Neuronal stem cell (in vitro differentiated cells): Measurements from ENCODE around the gene KIAA1549.

Experiments used
- DNase-seq: peaks from one replicate; pipeline ENCODE4 v3.0.0-alpha.2; 2013; ENCODE audit warnings: low spot score
- H2AFZ ChIP-seq: one replicate; pipeline ENCODE4 v1.6.1; 2013; ENCODE audit warnings: mild to moderate bottlenecking, low read length, inconsistent platforms
- H2AK5ac ChIP-seq: 2 replicates; pipeline ENCODE4 v1.6.1; 2013; ENCODE audit warnings: low read depth, mild to moderate bottlenecking, inconsistent platforms, low read length, moderate library complexity, mixed read lengths
- H2BK120ac ChIP-seq: 2 replicates; pipeline ENCODE4 v1.6.1; 2013; ENCODE audit warnings: low read depth, mild to moderate bottlenecking, inconsistent platforms, low read length, moderate library complexity, mixed read lengths
- H2BK12ac ChIP-seq: one replicate; pipeline ENCODE4 v1.6.1; 2013; ENCODE audit warnings: low read length, inconsistent platforms
- H2BK15ac ChIP-seq: 2 replicates; pipeline ENCODE4 v1.6.1; 2013; ENCODE audit warnings: mild to moderate bottlenecking, low read length, inconsistent platforms, mixed read lengths
- H2BK5ac ChIP-seq: one replicate; pipeline ENCODE4 v1.6.1; 2013; ENCODE audit warnings: inconsistent platforms, mild to moderate bottlenecking, low read length, moderate library complexity
- H3K14ac ChIP-seq: one replicate; pipeline ENCODE4 v1.6.1; 2013; ENCODE audit warnings: low read length, inconsistent platforms
- H3K18ac ChIP-seq: 2 replicates; pipeline ENCODE4 v1.6.1; 2013; ENCODE audit warnings: low read length, inconsistent platforms
- H3K23ac ChIP-seq: 2 replicates; pipeline ENCODE4 v1.6.1; 2013; ENCODE audit warnings: low read depth, mild to moderate bottlenecking, mixed read lengths, low read length, inconsistent platforms; ENCODE audit not compliant: poor library complexity
- H3K27ac ChIP-seq: replicated peaks from 3 replicates; pipeline ENCODE4 v1.5.1; 2013; ENCODE audit warnings: low read length, inconsistent platforms
- H3K27me3 ChIP-seq, 3 experiments: 2 replicates each; pipeline ENCODE4 v1.6.1; 2013; ENCODE audit warnings: low read length in 3 of 3, mild to moderate bottlenecking in 2 of 3, inconsistent platforms in 1 of 3, low read depth in 1 of 3, mixed read lengths in 1 of 3, moderate library complexity in 1 of 3; ENCODE audit not compliant: control insufficient read depth in 3 of 3, insufficient read depth in 3 of 3
- H3K36me3 ChIP-seq, 2 donors: replicated peaks in 1 of 2; 2 replicates each; pipeline ENCODE4 v1.6.1; 2013; ENCODE audit warnings: low read length in 2 of 2; ENCODE audit not compliant: control insufficient read depth in 2 of 2, insufficient read depth in 2 of 2
- H3K4ac ChIP-seq: 2 replicates; pipeline ENCODE4 v1.6.1; 2013; ENCODE audit warnings: inconsistent platforms, mild to moderate bottlenecking, low read length, moderate library complexity
- H3K4me1 ChIP-seq, 2 donors: 1 replicate in 1 of 2; 2 replicates in 1 of 2; pipeline ENCODE4 v1.6.1; 2013; ENCODE audit warnings: low read length in 2 of 2, low read depth in 1 of 2; ENCODE audit not compliant: control insufficient read depth in 2 of 2, insufficient read depth in 1 of 2
- H3K4me2 ChIP-seq: one replicate; pipeline ENCODE4 v1.6.1; 2013; ENCODE audit warnings: mild to moderate bottlenecking, low read length, inconsistent platforms; ENCODE audit not compliant: insufficient read depth, poor library complexity, severe bottlenecking
- H3K4me3 ChIP-seq, 2 donors: 2 replicates each; pipeline ENCODE4 v1.5.1; 2013; ENCODE audit warnings: low read length in 2 of 2, mild to moderate bottlenecking in 2 of 2, inconsistent platforms in 1 of 2, moderate library complexity in 1 of 2
- H3K79me1 ChIP-seq: one replicate; pipeline ENCODE4 v1.6.1; 2013; ENCODE audit warnings: low read depth, mild to moderate bottlenecking, inconsistent platforms, low read length, moderate library complexity
- H3K9ac ChIP-seq: one replicate; pipeline ENCODE4 v1.6.1; 2013; ENCODE audit warnings: mild to moderate bottlenecking, low read depth, low read length, inconsistent platforms; ENCODE audit not compliant: poor library complexity
- H3K9me3 ChIP-seq, 2 donors: replicated peaks in 1 of 2; 2 replicates each; pipeline versions ENCODE3 to v1.6.1; 2013; ENCODE audit warnings: low read length in 2 of 2, mild to moderate bottlenecking in 2 of 2, inconsistent platforms in 1 of 2, low read depth in 1 of 2, mixed read lengths in 1 of 2, moderate library complexity in 1 of 2; ENCODE audit not compliant: control insufficient read depth in 2 of 2, insufficient read depth in 1 of 2
- H4K8ac ChIP-seq: one replicate; pipeline ENCODE4 v1.6.1; 2013; ENCODE audit warnings: low read depth, mild to moderate bottlenecking, inconsistent platforms, low read length, moderate library complexity
- H4K91ac ChIP-seq: one replicate; pipeline ENCODE4 v1.6.1; 2013; ENCODE audit warnings: low read length, low read depth, mild to moderate bottlenecking, inconsistent platforms; ENCODE audit not compliant: poor library complexity
- WGBS, 2 donors: extraction: QIAGEN DNeasy Blood & Tissue Kit; methylation state at CpG; one replicate each; pipeline ENCODE4 v1.1.7; 2013; ENCODE audit warnings: missing lambda C conversion rate in 2 of 2, mixed read lengths in 1 of 2; ENCODE audit not compliant: insufficient read length in 2 of 2, insufficient replicate concordance in 1 of 2; ENCODE audit errors: extremely low coverage in 2 of 2; 5-methylcytosine and 5-hydroxymethylcytosine counted together

The KIAA1549 gene

DNA sequence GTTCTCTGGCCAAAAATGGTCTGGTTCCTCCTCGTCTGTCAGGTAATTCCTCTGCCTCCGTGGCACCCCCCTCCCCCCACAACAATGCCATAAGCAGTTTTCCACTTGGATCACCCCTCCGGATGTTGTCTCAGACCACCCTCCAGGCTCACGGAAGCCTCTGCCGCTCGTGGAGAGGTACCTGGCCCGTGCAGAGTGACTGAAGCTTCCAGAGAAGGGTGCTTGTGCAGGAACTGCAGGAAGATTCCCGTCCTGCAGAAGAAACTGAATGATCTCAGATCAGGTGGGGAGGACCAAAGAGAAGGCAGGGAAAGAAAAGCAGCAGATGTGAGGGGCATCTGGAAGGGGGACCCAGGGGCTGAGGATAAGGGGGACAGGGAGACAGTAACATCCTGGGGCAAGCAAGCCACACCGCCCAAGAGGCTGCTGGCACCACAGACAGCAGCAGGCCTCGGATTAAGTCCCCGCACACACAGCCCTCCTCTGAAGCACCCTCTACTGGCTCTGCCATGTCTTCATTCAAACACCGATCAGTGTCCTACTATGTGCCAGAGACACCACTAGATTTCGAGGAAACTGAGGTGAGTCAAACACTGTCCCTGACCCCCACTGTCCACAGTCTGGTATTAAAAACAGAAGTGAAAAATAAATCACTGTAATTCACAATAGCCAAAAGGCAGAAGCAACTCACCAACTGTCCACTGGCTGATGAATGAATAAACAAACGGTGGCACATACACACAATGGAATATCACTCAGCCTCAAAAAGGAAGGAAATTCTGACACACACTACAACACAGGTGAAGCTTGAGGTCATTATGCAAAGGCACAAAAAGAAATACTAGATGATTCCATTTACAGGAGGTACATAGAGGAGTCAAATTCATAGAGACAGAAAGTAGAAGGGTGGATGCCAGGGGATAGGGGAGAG lies 26.4 kb downstream of the KIAA1549 start:
- Histone ChIP-seq H3K4me1 (peaks cover 0 to 5% of the 10 kb centered on the region in 2 donors), H3K23ac (peak overlapping the region; percentile 25), H3K4me2 (no peak overlapping the region), H3K9me3 (peaks cover 2 to 6% of the 10 kb centered on the region in 2 donors), H2BK120ac (no peak overlapping the region), H3K4me3 (no peak overlapping the region), H3K79me1 (no peaks in the 10 kb centered on the region), H3K18ac (no peak overlapping the region), H3K4ac (no peak overlapping the region), H2BK15ac (no peak overlapping the region), H4K91ac (no peak overlapping the region), H3K36me3 (no peaks in the 10 kb centered on the region), H2BK5ac (no peak overlapping the region), H2BK12ac (no peak overlapping the region), H3K14ac (no peak overlapping the region), H2AFZ (no peak overlapping the region), H4K8ac (no peak overlapping the region), H3K9ac (no peak overlapping the region), H3K27ac (no peak overlapping the region), H2AK5ac (no peak overlapping the region), H3K27me3 (no peaks in the 10 kb centered on the region)
- no peak for DNase-seq
- no CpG with 5 or more reads among the region's 14 CpGs for WGBS, 2 donors

DNA sequence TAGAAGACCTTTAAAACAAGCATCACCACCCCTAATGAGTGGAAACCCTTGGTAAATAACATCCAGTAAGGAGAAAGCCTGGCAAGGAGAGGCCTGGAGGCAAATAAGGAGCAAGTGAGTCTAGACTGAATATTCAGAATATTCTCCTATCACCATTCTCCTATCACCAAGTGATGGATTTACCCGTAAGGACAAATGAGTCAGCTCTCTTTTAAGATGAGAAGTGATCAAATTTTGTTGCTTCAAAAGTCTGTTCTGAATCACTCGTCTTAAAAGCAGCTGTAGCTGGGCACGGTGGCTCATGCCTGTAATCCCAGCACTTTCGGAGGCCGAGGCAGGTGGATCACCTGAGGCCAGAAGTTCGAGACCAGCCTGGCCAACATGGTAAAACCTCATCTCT lies 28.4 kb downstream of the KIAA1549 start:
- no peak overlapping the region for H3K27ac ChIP-seq
- no CpG with 5 or more reads among the region's 6 CpGs for WGBS, 2 donors
- no peak overlapping the region for H2AFZ ChIP-seq

DNA sequence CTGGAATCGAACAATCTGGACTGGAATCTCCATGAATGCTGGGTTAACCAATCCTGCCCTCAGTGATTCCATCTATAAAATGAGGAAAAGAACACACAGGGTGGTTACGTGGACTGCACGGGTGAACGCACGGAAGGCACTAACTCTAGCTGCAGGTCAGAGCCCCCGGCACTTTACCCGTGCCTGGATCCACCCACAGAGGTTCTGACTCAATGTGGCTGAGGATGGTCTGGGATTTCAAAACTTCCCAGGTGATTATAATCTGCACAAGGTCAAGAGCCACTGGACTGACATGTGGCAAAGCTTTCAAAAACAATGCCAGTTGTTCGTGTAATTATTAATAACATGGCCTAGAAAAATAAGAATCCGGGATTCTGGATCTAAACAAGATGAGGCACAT lies 29.2 kb downstream of the KIAA1549 start:
- no peak overlapping the region for H3K14ac ChIP-seq
- H3K23ac ChIP-seq: no peak overlapping the region
- no peak overlapping the region for H2BK5ac ChIP-seq
- H2BK12ac ChIP-seq: no peak overlapping the region
- H3K36me3 ChIP-seq: no peaks in the 10 kb centered on the region
- peaks cover 0 to 5% of the 10 kb centered on the region in 2 donors for H3K9me3 ChIP-seq
- no peak overlapping the region for H3K4me3 ChIP-seq
- H4K91ac ChIP-seq: no peak overlapping the region
- no peak overlapping the region for H3K18ac ChIP-seq
- H2AFZ ChIP-seq: no peak overlapping the region
- H4K8ac ChIP-seq: no peak overlapping the region
- H2AK5ac ChIP-seq: no peak overlapping the region
- H3K79me1 ChIP-seq: no peaks in the 10 kb centered on the region
- no peak overlapping the region for H3K4me2 ChIP-seq
- H3K4ac ChIP-seq: no peak overlapping the region
- H2BK15ac ChIP-seq: no peak overlapping the region
- no peak for DNase-seq
- peaks cover 0 to 4% of the 10 kb centered on the region in 2 donors for H3K4me1 ChIP-seq
- no peak overlapping the region for H2BK120ac ChIP-seq
- H3K27ac ChIP-seq: no peak overlapping the region
- WGBS, 2 donors: no CpG with 5 or more reads among the region's 9 CpGs
- H3K9ac ChIP-seq: no peak overlapping the region
- no peaks in the 10 kb centered on the region for H3K27me3 ChIP-seq

More for the DNA sequence above, 28.4 kb downstream of the KIAA1549 start:
- H2BK12ac ChIP-seq: no peak overlapping the region
- no peak overlapping the region for H4K91ac ChIP-seq
- H3K27me3 ChIP-seq: no peaks in the 10 kb centered on the region
- H3K14ac ChIP-seq: no peak overlapping the region
- H2BK5ac ChIP-seq: no peak overlapping the region
- H4K8ac ChIP-seq: no peak overlapping the region
- no peaks in the 10 kb centered on the region for H3K36me3 ChIP-seq
- DNase-seq: no peak
- H3K9ac ChIP-seq: no peak overlapping the region
- no peak overlapping the region for H3K4me3 ChIP-seq
- no peak overlapping the region for H2AK5ac ChIP-seq
- H3K18ac ChIP-seq: no peak overlapping the region
- H2BK15ac ChIP-seq: no peak overlapping the region
- H3K23ac ChIP-seq: no peak overlapping the region
- no peak overlapping the region for H2BK120ac ChIP-seq
- peaks cover 0 to 4% of the 10 kb centered on the region in 2 donors for H3K4me1 ChIP-seq
- H3K79me1 ChIP-seq: no peaks in the 10 kb centered on the region
- no peak overlapping the region for H3K4me2 ChIP-seq
- H3K4ac ChIP-seq: no peak overlapping the region
- peaks cover 2 to 6% of the 10 kb centered on the region in 2 donors for H3K9me3 ChIP-seq

DNA sequence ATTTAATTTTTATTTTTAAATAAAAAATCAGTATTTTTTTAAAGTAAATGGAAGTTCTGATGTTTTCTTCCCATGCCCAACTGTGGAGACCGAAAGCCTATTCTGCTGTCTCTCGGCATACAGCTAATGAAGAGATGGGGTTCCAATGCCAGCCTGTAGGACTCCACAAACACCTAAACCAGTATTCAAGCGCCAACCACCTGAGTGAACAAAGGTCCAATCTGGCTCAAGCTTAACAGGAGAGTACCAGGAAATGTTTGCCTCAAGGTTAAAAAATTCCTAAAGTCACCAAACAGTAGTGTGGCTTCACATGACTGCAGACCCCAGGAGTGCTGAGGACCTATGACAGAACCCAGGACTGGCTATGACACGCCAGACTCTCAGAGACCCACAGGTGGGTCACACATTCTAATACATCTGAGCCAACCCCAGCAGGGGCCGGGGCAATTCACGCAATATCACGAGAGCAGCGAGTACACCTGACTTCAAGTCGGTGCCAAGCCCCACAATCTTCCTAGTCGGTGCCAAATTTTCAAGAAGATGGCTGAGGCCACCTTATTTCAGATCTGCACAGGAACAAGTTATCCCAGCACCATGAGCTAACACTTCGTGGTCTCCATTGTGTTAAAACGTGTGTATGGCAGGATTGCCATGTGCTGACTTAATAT lies 31.6 kb downstream of the KIAA1549 start:
- H3K4me2 ChIP-seq: no peak overlapping the region
- no CpG with 5 or more reads among the region's 12 CpGs for WGBS, 2 donors

More for the DNA sequence above, 31.6 kb downstream of the KIAA1549 start:
- no peaks in the 10 kb centered on the region for H3K79me1 ChIP-seq
- no peak overlapping the region for H3K14ac ChIP-seq
- H3K23ac ChIP-seq: no peak overlapping the region
- H3K27ac ChIP-seq: no peak overlapping the region
- no peak overlapping the region for H2BK15ac ChIP-seq
- H3K27me3 ChIP-seq: no peaks in the 10 kb centered on the region
- H2AK5ac ChIP-seq: no peak overlapping the region
- H3K4me1 ChIP-seq: peaks cover 0 to 1% of the 10 kb centered on the region in 2 donors
- no peak overlapping the region for H3K18ac ChIP-seq
- no peak overlapping the region for H4K8ac ChIP-seq
- DNase-seq: no peak
- no peak overlapping the region for H2BK12ac ChIP-seq
- no peak overlapping the region for H2BK5ac ChIP-seq
- no peaks in the 10 kb centered on the region for H3K9me3 ChIP-seq
- H3K9ac ChIP-seq: no peak overlapping the region
- H2AFZ ChIP-seq: no peak overlapping the region
- no peak overlapping the region for H4K91ac ChIP-seq
- no peak overlapping the region for H3K4ac ChIP-seq
- no peaks in the 10 kb centered on the region for H3K36me3 ChIP-seq
- no peak overlapping the region for H3K4me3 ChIP-seq
- no peak overlapping the region for H2BK120ac ChIP-seq
